Duodenal mucosa (tissue), 2 donors: Measurements from ENCODE around the gene MAGEH1.

ENCODE experiments used
- H3K27ac ChIP-seq: one replicate; pipeline ENCODE4 v1.7.0; 2013; ENCODE audit warnings: low read depth, low read length
- H3K27me3 ChIP-seq, 2 donors: one replicate each; pipeline ENCODE4 v1.7.0; 2013; ENCODE audit warnings: low read length in 2 of 2, control low read depth in 1 of 2; ENCODE audit not compliant: insufficient read depth in 2 of 2, control insufficient read depth in 1 of 2
- H3K36me3 ChIP-seq, 2 donors: one replicate each; pipeline ENCODE4 v1.7.0; 2013; ENCODE audit warnings: low read length in 2 of 2, control low read depth in 1 of 2; ENCODE audit not compliant: insufficient read depth in 2 of 2, control insufficient read depth in 1 of 2
- H3K4me1 ChIP-seq, 2 donors: one replicate each; pipeline ENCODE4 v1.7.0; 2013; ENCODE audit warnings: low read length in 2 of 2, control low read depth in 1 of 2; ENCODE audit not compliant: insufficient read depth in 2 of 2, control insufficient read depth in 1 of 2
- H3K4me3 ChIP-seq, 2 donors: one replicate each; pipeline ENCODE4 v1.7.0; 2013; ENCODE audit warnings: low read length in 2 of 2, low read depth in 1 of 2
- H3K9ac ChIP-seq, 2 donors: one replicate each; pipeline ENCODE4 v1.7.0; 2013; ENCODE audit warnings: low read length in 2 of 2, low read depth in 1 of 2
- H3K9me3 ChIP-seq, 2 donors: one replicate each; pipeline ENCODE4 v1.7.0; 2013; ENCODE audit warnings: low read length in 2 of 2, control low read depth in 1 of 2; ENCODE audit not compliant: control insufficient read depth in 1 of 2

MAGEH1 gene

DNA sequence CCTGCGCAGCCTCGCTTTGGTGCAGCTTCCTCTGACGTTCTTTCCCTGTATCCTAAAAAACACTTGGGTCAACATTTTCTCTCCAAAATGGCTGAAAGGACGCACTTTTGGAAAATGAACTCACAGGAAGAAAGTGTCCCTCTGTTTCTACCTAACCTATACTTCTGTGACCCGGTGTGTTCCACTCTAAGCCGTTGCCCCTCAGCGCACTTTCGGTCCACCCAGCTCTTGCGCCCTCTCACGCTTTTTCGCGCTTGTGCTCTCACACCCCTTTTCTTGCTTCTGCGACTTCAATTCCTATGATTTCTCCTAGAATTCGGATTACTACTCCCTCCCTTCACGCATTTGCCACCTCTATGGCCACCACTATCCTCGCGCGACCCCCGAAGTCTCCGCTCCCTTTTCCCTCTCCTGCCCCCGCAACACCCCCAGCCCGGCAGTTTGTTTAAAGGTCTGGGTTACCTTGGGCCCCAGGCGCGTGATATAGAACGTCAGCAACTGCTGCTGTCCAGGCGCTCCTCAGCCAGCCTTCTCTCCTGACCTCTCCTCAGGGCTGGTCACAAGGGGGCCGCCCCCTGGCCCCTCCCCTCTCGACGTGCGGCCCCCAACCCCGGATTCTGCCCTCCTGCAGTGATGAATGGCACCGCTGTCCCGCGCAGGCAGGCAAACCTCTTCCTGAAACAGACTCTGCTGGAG lies 37.5 kb downstream of the MAGEH1 start, which contains the start of gene USP51:
USP51 (minus strand) TSS at position 535 of the 696 bp plus-strand sequence. CDS start 909 bp downstream, outside the sequence.
- Histone ChIP-seq H3K27ac (peak within 1 kb of the TSS; percentile 75), H3K27me3 (no peaks in the 10 kb centered on the region), H3K9me3 (no peaks in the 10 kb centered on the region), H3K36me3 (no peaks in the 10 kb centered on the region), H3K4me1 (no peaks in the 10 kb centered on the region), H3K9ac (peak within 1 kb of the TSS; percentile 64 to 78), H3K4me3 (peak within 1 kb of the TSS; percentile 69 to 76)

DNA sequence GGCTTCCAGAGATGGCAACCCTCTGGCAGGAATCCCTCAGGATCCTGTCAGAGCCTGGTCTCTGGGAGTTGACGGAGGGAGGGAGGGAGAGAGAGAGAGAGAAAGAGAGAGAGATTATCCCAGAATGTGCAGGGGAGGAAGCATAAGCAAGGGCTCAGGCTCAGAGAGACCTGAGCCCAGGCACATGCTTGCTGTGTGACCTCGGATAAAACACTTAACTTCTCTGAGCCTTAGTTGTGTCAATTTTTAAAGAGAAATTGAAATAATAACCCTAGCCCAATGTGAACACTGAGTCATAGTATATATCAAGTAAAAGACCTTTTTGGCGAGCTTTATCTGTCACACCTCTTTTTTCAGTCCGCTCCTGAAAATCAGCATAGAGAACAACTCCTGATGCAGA lies 38.2 kb downstream of the MAGEH1 start:
- Histone ChIP-seq H3K9ac (peak overlapping the region in 1 of 2 donors; percentile 78), H3K27ac (peak overlapping the region; percentile 50)

DNA sequence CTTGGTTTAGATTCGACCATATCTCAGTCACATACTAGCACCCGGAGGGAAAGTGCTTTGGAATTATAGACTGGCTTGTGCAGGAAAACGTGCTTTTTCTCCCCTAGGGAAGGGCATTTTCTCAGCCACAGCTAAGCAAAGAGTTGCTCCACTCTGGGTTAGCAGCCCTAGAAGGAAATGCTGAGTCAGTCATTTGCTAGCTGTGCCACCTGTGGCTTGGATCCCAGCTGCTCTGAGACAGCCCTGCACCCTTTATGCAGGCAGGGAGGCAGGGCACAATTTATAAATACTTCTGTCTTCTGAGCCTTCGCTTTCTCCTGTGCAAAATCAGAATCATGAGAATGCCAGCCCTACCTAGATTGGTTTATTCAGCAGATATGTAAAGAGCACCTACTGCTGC lies 39.0 kb downstream of the MAGEH1 start:
- H3K4me3 ChIP-seq = no peak overlapping the region
- H3K27me3 ChIP-seq = no peaks in the 10 kb centered on the region
- H3K27ac ChIP-seq = no peak overlapping the region
- no peaks in the 10 kb centered on the region for H3K36me3 ChIP-seq
- H3K4me1 ChIP-seq = no peaks in the 10 kb centered on the region
- no peaks in the 10 kb centered on the region for H3K9me3 ChIP-seq
- no peak overlapping the region for H3K9ac ChIP-seq

More for the DNA sequence above, 38.2 kb downstream of the MAGEH1 start:
- no peaks in the 10 kb centered on the region for H3K4me1 ChIP-seq
- no peaks in the 10 kb centered on the region for H3K36me3 ChIP-seq
- peak overlapping the region in 1 of 2 donors; percentile 69 for H3K4me3 ChIP-seq
- no peaks in the 10 kb centered on the region for H3K9me3 ChIP-seq
- no peaks in the 10 kb centered on the region for H3K27me3 ChIP-seq
